Endodermal cell (in vitro differentiated cells): ENCODE measurements around the gene LTBP2. TPM values are rescaled to one million over a fixed set of nuclear protein-coding genes. Genes with fewer than 3 reads are reported as not detected.

Experiments used
- DNase-seq: peaks from one replicate; pipeline ENCODE4 v3.0.0-alpha.2; 2017
- H3K27ac ChIP-seq: 2 replicates; pipeline ENCODE4 v1.5.1; 2013; ENCODE audit warnings: mild to moderate bottlenecking, low read depth, low read length, moderate library complexity
- H3K27me3 ChIP-seq: 2 replicates; pipeline ENCODE4 v1.6.1; 2013; ENCODE audit warnings: mild to moderate bottlenecking, low read length, moderate library complexity; ENCODE audit not compliant: insufficient read depth, control insufficient read depth, poor library complexity, severe bottlenecking
- H3K36me3 ChIP-seq: 2 replicates; pipeline ENCODE4 v1.7.0; 2013; ENCODE audit warnings: mild to moderate bottlenecking, low read length, moderate library complexity; ENCODE audit not compliant: control insufficient read depth, insufficient read depth
- H3K4me1 ChIP-seq: one replicate; pipeline ENCODE4 v1.7.0; 2013; ENCODE audit warnings: low read length; ENCODE audit not compliant: control insufficient read depth, insufficient read depth
- H3K4me3 ChIP-seq: 2 replicates; pipeline ENCODE4 v1.5.1; 2013; ENCODE audit warnings: mild to moderate bottlenecking, low read length, moderate library complexity
- H3K9ac ChIP-seq: 2 replicates; pipeline ENCODE4 v1.6.1; 2013; ENCODE audit warnings: mild to moderate bottlenecking, low read length, moderate library complexity; ENCODE audit not compliant: poor library complexity, severe bottlenecking; ENCODE audit errors: extremely low read depth
- H3K9me3 ChIP-seq: 2 replicates; pipeline ENCODE4 v1.6.1; 2013; ENCODE audit warnings: mild to moderate bottlenecking, low read length, moderate library complexity; ENCODE audit not compliant: control insufficient read depth
- H3K27ac Mint-ChIP-seq: 2 replicates; pipeline ENCODE4 v1.8.0; 2020; ENCODE audit warnings: mixed read lengths
- H3K27me3 Mint-ChIP-seq: 2 replicates; pipeline ENCODE4 v1.8.0; 2021; ENCODE audit warnings: mild to moderate bottlenecking, mixed read lengths; ENCODE audit not compliant: insufficient read depth
- H3K36me3 Mint-ChIP-seq: 2 replicates; pipeline ENCODE4 v1.8.0; 2020; ENCODE audit warnings: low read depth, mixed read lengths
- H3K4me1 Mint-ChIP-seq: 2 replicates; pipeline ENCODE4 v1.8.0; 2020; ENCODE audit warnings: mixed read lengths
- H3K4me3 Mint-ChIP-seq: 2 replicates; pipeline ENCODE4 v1.8.0; 2020; ENCODE audit warnings: mild to moderate bottlenecking, moderate library complexity, mixed read lengths
- H3K9me3 Mint-ChIP-seq: 2 replicates; pipeline ENCODE4 v1.8.0; 2020; ENCODE audit warnings: mild to moderate bottlenecking, mixed read lengths
- WGBS, 2 experiments: methylation state at CpG; one replicate each; pipeline versions ENCODE4 v1.1.5 to v1.1.7; 2013; ENCODE audit warnings: missing lambda C conversion rate in 2 of 2, mixed read lengths in 1 of 2; ENCODE audit not compliant: insufficient coverage in 1 of 2, insufficient read length in 1 of 2; 5-methylcytosine and 5-hydroxymethylcytosine counted together
- total RNA-seq, 2 donors: library from RNA; stranded (reverse); fragmentation: NEBNext Ultra II Directional in 1 of 2; extraction: Animal tissue kit (Norgen Biotek cat#: 25700) in 1 of 2; gene quantifications; 2 replicates in 1 of 2; 3 replicates in 1 of 2; pipeline ENCODE4 v1.2.1, GENCODE V29; 2021
- TF ChIP-seq, protein P1 (sequence below): fragments of 200-600 bp; sonication (generic); conservative IDR thresholded peaks from 2 replicates; pipeline ENCODE4 v1.5.0; 2021; ENCODE audit warnings: antibody characterized with exemption, mild to moderate bottlenecking

LTBP2 gene
- total RNA-seq, 2 donors from 2014 or later = 1.7 to 2.9 TPM

GRCh38 chr14:74504874-74505720, 106.9 kb downstream of the LTBP2 start:
- DNase-seq = no peak
- no peak overlapping the region for H3K4me3 ChIP-seq
- H3K9ac ChIP-seq = no peak overlapping the region
- peaks cover 4% of the 10 kb centered on the region for H3K4me1 ChIP-seq
- Mint-ChIP-seq H3K27me3 (peaks cover 8% of the 10 kb centered on the region), H3K36me3 (no peaks in the 10 kb centered on the region), H3K4me1 (peaks cover 20% of the 10 kb centered on the region), H3K9me3 (no peaks in the 10 kb centered on the region), H3K4me3 (no peak overlapping the region), H3K27ac (no peak overlapping the region)
- WGBS, 2 experiments = 92 to 97% methylated on average over 14 to 20 of the region's 20 CpGs
- H3K9me3 ChIP-seq = no peaks in the 10 kb centered on the region
- H3K27ac ChIP-seq = no peak overlapping the region
- H3K27me3 ChIP-seq = no peaks in the 10 kb centered on the region
- no peaks in the 10 kb centered on the region for H3K36me3 ChIP-seq
- TF ChIP-seq, protein P1, sequence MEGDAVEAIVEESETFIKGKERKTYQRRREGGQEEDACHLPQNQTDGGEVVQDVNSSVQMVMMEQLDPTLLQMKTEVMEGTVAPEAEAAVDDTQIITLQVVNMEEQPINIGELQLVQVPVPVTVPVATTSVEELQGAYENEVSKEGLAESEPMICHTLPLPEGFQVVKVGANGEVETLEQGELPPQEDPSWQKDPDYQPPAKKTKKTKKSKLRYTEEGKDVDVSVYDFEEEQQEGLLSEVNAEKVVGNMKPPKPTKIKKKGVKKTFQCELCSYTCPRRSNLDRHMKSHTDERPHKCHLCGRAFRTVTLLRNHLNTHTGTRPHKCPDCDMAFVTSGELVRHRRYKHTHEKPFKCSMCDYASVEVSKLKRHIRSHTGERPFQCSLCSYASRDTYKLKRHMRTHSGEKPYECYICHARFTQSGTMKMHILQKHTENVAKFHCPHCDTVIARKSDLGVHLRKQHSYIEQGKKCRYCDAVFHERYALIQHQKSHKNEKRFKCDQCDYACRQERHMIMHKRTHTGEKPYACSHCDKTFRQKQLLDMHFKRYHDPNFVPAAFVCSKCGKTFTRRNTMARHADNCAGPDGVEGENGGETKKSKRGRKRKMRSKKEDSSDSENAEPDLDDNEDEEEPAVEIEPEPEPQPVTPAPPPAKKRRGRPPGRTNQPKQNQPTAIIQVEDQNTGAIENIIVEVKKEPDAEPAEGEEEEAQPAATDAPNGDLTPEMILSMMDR = no peak

DNA sequence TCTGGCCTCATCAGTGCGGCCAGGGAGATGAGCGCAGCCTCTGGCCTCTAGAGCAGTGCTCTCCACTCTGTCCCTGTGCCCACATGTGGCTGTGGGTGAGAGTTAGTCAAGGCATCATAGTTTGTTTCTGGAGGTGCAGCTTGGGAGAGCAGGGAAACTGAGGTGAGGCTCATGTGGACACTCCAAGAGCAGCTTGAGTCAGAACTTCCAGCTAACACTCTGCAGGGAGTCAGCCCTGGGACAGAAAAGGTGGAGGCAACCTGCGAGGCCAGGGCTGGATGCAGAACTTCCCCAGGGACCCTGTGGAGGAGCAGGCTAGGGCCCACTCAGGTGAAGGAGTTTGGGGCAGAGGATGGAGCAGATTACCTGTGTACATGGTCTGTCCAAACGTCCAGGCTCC, 107.6 kb downstream of the LTBP2 start:
- TF ChIP-seq, protein P1 = no peak
- DNase-seq = peak; percentile 39
- H3K4me3 ChIP-seq = no peak overlapping the region
- no peaks in the 10 kb centered on the region for H3K9me3 Mint-ChIP-seq
- H3K4me1 Mint-ChIP-seq = peaks cover 20% of the 10 kb centered on the region
- H3K9me3 ChIP-seq = no peaks in the 10 kb centered on the region
- H3K27me3 ChIP-seq = no peaks in the 10 kb centered on the region
- no peak overlapping the region for H3K9ac ChIP-seq
- no peak overlapping the region for H3K27ac Mint-ChIP-seq
- H3K36me3 Mint-ChIP-seq = no peaks in the 10 kb centered on the region
- no peak overlapping the region for H3K27ac ChIP-seq
- 70 to 95% methylated on average over 1 to 4 of the region's 4 CpGs for WGBS, 2 experiments
- H3K4me1 ChIP-seq = peaks cover 4% of the 10 kb centered on the region
- no peak overlapping the region for H3K4me3 Mint-ChIP-seq
- no peaks in the 10 kb centered on the region for H3K36me3 ChIP-seq
- peaks cover 7% of the 10 kb centered on the region for H3K27me3 Mint-ChIP-seq

- 93 to 97% methylated on average over 10 to 12 of the region's 12 CpGs for WGBS, 2 experiments
- DNase-seq = peak; percentile 44
- no peaks in the 10 kb centered on the region for H3K36me3 ChIP-seq
- Mint-ChIP-seq H3K36me3 (no peaks in the 10 kb centered on the region), H3K27ac (no peak overlapping the region), H3K27me3 (peaks cover 5% of the 10 kb centered on the region), H3K9me3 (no peaks in the 10 kb centered on the region), H3K4me1 (peaks cover 20% of the 10 kb centered on the region), H3K4me3 (no peak overlapping the region)
- no peak overlapping the region for H3K4me3 ChIP-seq
- no peak overlapping the region for H3K27ac ChIP-seq
- H3K4me1 ChIP-seq = peaks cover 4% of the 10 kb centered on the region
- TF ChIP-seq, protein P1 = no peak
- H3K9me3 ChIP-seq = no peaks in the 10 kb centered on the region
- no peaks in the 10 kb centered on the region for H3K27me3 ChIP-seq
- no peak overlapping the region for H3K9ac ChIP-seq
Measured at GRCh38 chr14:74503938-74504335, 108.1 kb downstream of the LTBP2 start.
